Hepatocyte (in vitro differentiated cells): Measurements from ENCODE around the gene RECK.

Experiments used
- CTCF ChIP-seq: fragments of 200-600 bp; sonication (generic); IDR thresholded peaks from 2 replicates; pipeline ENCODE4 v1.5.1; 2016; ENCODE audit warnings: antibody characterized with exemption, mild to moderate bottlenecking; ENCODE audit not compliant: poor library complexity
- EZH2phosphoT487 ChIP-seq: fragments of 200-600 bp; sonication (generic); IDR thresholded peaks from one replicate; pipeline ENCODE4 v1.6.1; 2018; ENCODE audit warnings: antibody characterized with exemption, mild to moderate bottlenecking, low read depth, moderate library complexity; ENCODE audit not compliant: unreplicated experiment, severe bottlenecking

- TF ChIP-seq CTCF (no peak), EZH2phosphoT487 (no peak)
Observed at GRCh38 chr9:36148311-36149051, 111.8 kb downstream of the RECK start.
